ENCODE data around the gene LMAN1L. TPM values are rescaled to one million over a fixed set of nuclear protein-coding genes. Genes with fewer than 3 reads are reported as not detected.

The LMAN1L gene
- total and polyA plus RNA-seq, 4 donors, result 0.08 TPM; not detected in 3

- no peak for TF ChIP-seq FOXA2 (IDR thresholded peaks at IDR 0.05)
- H3K4me3 ChIP-seq (ENCODE audit: low read depth in 1 of 3, low read length in 3 of 3), result no peak overlapping the region
- WGBS, result 73% methylated on average over 5 of the region's 5 CpGs
- H3K9ac ChIP-seq (ENCODE audit: low read depth in 1 of 2, low read length in 2 of 2), result no peak overlapping the region
- peaks cover 0 to 8% (median 2%) of the 10 kb centered on the region in 4 donors for H3K4me1 ChIP-seq (ENCODE audit: control insufficient read depth in 4 of 4, insufficient read depth in 4 of 4, low read length in 3 of 4)
- H3K27ac ChIP-seq (ENCODE audit: low read depth in 1 of 2, low read length in 2 of 2), result no peak overlapping the region
- DNase-seq (ENCODE audit: low spot score), result no peak
- no peaks in the 10 kb centered on the region for H3K27me3 ChIP-seq (ENCODE audit: control insufficient read depth in 4 of 4, insufficient read depth in 4 of 4, low read length in 3 of 4)
- no peaks in the 10 kb centered on the region for H3K9me3 ChIP-seq (ENCODE audit: control insufficient read depth in 4 of 4, low read length in 3 of 4)
- peaks cover 5 to 20% (median 13%) of the 10 kb centered on the region in 4 donors for H3K36me3 ChIP-seq (ENCODE audit: control insufficient read depth in 4 of 4, insufficient read depth in 3 of 4, low read depth in 1 of 4, low read length in 3 of 4)
Observed at GRCh38 chr15:74807282-74807681, 5.4 kb upstream of the LMAN1L start.

GRCh38 chr15:74808078-74808839, 4.4 kb upstream of the LMAN1L start:
- H3K27ac ChIP-seq (ENCODE audit: low read depth in 1 of 2, low read length in 2 of 2), result no peak overlapping the region

More at GRCh38 chr15:74808078-74808839, 4.4 kb upstream of the LMAN1L start:
- 48% methylated on average over 18 of the region's 18 CpGs for WGBS
- H3K27me3 ChIP-seq (ENCODE audit: control insufficient read depth in 4 of 4, insufficient read depth in 4 of 4, low read length in 3 of 4), result no peaks in the 10 kb centered on the region
- H3K4me1 ChIP-seq (ENCODE audit: control insufficient read depth in 4 of 4, insufficient read depth in 4 of 4, low read length in 3 of 4), result peaks cover 0 to 8% (median 2%) of the 10 kb centered on the region in 4 donors
- H3K9me3 ChIP-seq (ENCODE audit: control insufficient read depth in 4 of 4, low read length in 3 of 4), result no peaks in the 10 kb centered on the region
- no peak for DNase-seq (ENCODE audit: low spot score)
- H3K9ac ChIP-seq (ENCODE audit: low read depth in 1 of 2, low read length in 2 of 2), result no peak overlapping the region
- TF ChIP-seq SP1 (IDR thresholded peaks at IDR 0.05) (no peak), GABPA (IDR thresholded peaks at IDR 0.05 in 1 of 2, conservative IDR thresholded peaks at IDR 0.05 in 1 of 2) (no peak), RAD21 (IDR thresholded peaks at IDR 0.05) (no peak), CTCF (IDR thresholded peaks at IDR 0.05; ENCODE audit: low read depth, low read length, missing input control) (no peak), HNF4A (conservative IDR thresholded peaks at IDR 0.05) (peak in 1 of 2 donors; percentile 23), MAX (IDR thresholded peaks at IDR 0.05) (no peak), REST (IDR thresholded peaks at IDR 0.05) (no peak), RXRA (IDR thresholded peaks at IDR 0.05) (peak in 1 of 2 donors; percentile 36), HNF4G (IDR thresholded peaks at IDR 0.05) (no peak), TAF1 (conservative IDR thresholded peaks at IDR 0.05) (no peak), NR2F2 (IDR thresholded peaks at IDR 0.05) (no peak), JUND (IDR thresholded peaks at IDR 0.05) (no peak), YY1 (IDR thresholded peaks at IDR 0.05) (no peak)
- H3K36me3 ChIP-seq (ENCODE audit: control insufficient read depth in 4 of 4, insufficient read depth in 3 of 4, low read depth in 1 of 4, low read length in 3 of 4), result peaks cover 3 to 12% (median 10%) of the 10 kb centered on the region in 4 donors
- no peak overlapping the region for H3K4me3 ChIP-seq (ENCODE audit: low read depth in 1 of 3, low read length in 3 of 3)
